Eye (tissue), 1 donor: ENCODE results near the gene DUSP7.
"Not testable (repeated sequence)": the region's sequence is repeated elsewhere in the genome, so short reads cannot be mapped to it uniquely, and the experiment has no call there.

Experiments used
- DNase-seq: peaks from one replicate; pipeline ENCODE4 v3.0.0-alpha.2; 2015

DUSP7 gene

DNA sequence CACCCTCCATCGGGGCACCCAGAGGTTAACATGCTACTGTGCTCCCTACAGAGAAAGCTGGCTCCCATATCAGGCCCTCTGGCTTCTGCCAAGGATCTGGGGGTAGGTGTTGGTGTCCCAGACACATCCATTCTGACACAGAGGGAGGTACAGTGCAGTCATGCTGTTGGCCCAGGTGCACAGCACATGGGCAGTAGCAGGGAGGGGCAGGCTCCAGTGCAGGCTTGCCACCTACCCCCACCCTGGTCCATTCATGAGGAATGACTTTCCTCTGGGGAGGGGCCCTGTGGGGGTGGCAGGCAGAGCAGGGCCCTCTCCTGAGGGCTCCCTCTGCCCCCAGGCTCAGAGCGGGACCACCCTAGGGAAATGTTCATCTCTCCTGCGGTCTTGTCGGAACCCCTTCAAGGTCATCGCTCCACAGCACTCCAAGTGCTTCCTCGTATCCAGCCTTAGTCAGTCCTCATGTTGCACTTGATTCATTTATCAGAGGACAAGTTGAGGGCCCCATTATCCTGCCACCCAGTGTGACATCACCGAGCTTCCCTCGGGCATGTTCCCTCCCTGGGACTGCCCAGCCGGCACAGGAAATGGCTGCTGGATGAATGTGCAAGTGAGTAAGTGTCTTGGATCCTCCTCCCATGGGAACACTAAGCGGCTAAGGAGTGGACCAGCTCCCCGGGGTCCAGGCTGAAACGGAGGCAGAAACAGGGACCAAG, 10.0 kb downstream of the DUSP7 start:
- DNase-seq: no peak

DNA sequence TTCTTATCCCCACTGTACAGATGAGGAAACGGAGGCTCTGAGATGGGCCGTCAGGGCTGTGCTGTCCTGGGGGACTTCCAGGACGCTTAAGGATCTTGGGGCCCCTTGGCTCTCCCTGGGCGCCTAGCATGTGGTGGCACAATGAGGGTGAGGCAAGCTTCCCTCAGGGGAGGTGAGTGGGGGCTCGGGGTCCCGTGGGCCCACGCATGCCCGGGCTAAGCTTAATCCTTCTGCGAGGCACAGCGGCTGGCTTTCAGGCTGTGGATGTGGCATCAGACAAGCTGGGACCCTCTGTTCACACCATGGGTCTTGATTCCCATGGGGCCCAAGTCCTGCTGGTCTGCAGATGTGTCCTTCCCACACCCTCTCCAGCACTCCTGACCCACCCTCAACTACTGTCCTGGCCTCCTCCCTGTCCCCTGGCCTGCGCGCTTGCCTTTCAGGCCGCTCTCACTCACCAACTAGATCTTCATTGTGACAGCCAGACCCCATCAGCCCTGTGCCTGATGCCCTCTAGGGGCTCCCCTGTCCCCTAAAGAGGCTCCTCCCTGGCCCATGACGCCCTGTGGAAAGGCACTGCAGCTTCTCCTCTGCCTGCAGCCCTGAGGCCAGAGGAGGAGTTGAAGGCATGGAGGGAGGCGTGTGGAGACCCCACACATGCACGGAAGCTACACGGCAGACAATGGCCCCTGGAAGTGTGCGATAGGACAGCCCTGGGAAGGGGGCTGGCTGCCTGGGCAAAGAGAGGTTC, 11.3 kb downstream of the DUSP7 start:
- peak; percentile 61 for DNase-seq

DNA sequence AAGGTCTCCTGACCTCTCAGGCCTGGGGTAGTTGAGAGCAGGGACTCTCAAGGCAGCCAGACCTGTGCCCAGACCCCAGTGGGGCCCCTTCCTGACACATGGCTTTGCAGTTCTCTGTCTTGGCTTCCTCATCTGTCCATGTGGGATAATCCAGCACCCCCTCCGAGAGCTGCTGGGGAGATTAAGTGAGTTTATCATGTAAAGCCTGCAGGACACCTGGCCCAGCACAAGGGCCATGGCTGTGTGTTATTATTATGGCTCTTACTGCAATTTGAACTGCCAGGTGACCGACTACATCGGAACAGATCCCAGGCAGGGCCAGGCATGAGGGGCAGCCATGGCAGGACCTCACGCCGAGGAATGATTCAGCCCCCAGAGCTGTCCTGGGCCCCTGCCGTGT, 12.6 kb downstream of the DUSP7 start:
- DNase-seq: no peak

- DNase-seq: not testable (repeated sequence)
Observed at GRCh38 chr3:52043039-52043438, 13.3 kb downstream of the DUSP7 start.

GRCh38 chr3:52041118-52041731, 15.1 kb downstream of the DUSP7 start:
- DNase-seq: peak; percentile 80

- no peak for DNase-seq
Observed at GRCh38 chr3:52040600-52040999, 15.8 kb downstream of the DUSP7 start.

DNA sequence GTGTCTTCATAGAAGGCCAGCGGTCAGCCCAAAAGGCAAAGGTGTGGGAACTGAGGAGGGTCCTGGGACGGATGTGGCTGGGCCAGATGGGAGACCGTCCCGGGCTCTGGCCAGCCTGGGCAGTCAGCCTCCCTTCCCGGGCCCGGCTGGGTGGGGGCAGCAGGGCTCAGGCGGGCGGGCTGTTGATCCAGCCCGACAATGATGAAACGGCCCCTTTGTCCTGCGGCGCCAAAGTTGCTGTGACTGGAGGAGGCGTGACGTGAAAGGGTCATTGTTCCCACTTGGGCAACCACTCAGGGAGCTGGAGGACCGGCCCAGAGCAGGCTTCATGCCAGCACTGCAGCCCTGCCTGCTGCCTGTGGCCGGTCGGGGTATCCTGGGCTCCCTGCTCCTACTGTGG, 16.5 kb downstream of the DUSP7 start:
- DNase-seq: peak; percentile 72

- no peak for DNase-seq
Observed at GRCh38 chr3:52039426-52039825, 16.9 kb downstream of the DUSP7 start.

DNA sequence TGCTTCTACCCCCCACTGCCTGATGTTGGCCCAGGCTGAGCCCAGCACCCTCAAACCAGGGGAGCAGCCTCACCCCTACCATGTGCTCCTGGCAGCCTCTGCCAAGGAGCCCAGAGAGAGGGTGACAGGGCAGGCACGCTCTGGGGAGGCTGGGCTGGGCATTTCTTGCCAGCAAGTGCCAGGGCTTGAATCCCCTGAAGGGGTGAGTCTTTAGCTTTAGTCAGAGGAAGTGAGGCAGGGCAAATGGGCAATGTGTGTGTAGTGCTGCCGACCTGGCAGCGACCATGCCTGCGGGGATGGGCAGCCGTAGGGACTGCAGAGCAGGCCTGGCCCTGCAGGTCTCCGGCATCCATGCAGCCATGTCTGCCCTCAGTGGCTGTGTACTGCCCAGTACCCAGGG, 18.1 kb downstream of the DUSP7 start:
- DNase-seq: no peak

- DNase-seq: no peak
Observed at GRCh38 chr3:52037291-52037690, 19.1 kb downstream of the DUSP7 start.

- DNase-seq: no peak
Observed at GRCh38 chr3:52036829-52037228, 19.5 kb downstream of the DUSP7 start.

DNA sequence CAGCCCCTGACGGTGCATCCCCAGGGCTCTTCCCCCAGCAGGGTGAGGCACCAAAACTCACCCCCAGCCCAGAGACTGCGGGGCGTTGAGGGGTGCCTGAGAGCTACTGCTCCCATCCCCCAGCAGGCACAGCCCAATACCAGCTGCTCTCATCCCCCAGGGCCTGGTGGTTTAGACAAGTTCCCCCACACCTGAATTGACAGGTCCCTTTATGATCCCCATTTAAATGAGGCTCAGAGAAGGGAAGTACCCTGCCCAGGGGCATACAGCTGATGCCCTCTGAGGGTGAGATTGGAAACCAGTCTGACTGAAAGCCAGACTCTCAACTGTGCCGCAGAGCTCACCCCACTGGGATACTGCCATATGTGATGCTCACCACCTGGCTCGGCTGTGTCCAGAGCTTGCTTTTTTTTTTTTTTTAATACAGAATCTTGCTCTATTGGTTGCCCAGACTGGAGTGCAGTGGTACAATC, 20.1 kb downstream of the DUSP7 start:
- no peak for DNase-seq

DNA sequence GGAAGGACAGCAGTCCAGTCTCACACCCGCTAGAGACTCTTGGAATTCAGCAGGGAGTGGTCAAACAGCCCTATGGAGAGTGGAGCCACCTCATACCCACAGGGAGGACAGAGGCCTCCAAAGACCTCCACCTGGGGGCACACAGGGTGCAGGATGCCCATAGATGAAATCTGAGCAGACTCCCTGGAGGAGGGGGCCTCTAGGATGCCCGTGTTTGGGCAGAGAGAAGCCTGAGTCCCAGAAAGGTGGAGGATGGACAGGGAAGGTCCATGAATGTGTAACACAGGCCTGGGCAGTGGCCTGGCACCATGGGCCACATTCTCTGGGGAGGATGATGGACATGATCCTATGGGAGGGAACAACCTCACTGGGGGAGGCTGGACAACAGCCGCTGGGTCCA, 21.7 kb downstream of the DUSP7 start:
- DNase-seq: no peak

DNA sequence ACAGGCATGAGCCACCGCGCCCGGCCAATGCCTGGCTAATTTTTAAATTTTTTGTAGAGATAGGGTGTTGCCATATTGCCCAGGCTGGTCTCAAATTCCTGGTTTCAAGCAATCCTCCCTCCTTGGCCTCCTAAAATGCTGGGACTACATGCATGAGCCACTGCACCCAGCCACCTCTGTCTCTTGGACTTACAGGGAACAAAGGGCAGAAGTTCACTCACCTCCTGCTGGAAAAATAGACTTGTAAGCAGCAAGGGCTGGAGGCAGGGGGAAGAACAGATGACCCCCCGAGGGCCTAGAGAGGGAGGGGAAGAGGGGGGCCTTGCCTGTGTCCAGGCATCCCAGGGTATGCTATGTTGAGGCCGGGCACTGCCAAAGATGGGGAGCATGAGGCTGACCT, 22.2 kb downstream of the DUSP7 start:
- DNase-seq: no peak

- DNase-seq: not testable (repeated sequence)
Observed at GRCh38 chr3:52033748-52034147, 22.6 kb downstream of the DUSP7 start.

- no peak for DNase-seq
Observed at GRCh38 chr3:52032702-52033408, 23.5 kb downstream of the DUSP7 start.

GRCh38 chr3:52031896-52032295, 24.5 kb downstream of the DUSP7 start:
- no peak for DNase-seq

DNA sequence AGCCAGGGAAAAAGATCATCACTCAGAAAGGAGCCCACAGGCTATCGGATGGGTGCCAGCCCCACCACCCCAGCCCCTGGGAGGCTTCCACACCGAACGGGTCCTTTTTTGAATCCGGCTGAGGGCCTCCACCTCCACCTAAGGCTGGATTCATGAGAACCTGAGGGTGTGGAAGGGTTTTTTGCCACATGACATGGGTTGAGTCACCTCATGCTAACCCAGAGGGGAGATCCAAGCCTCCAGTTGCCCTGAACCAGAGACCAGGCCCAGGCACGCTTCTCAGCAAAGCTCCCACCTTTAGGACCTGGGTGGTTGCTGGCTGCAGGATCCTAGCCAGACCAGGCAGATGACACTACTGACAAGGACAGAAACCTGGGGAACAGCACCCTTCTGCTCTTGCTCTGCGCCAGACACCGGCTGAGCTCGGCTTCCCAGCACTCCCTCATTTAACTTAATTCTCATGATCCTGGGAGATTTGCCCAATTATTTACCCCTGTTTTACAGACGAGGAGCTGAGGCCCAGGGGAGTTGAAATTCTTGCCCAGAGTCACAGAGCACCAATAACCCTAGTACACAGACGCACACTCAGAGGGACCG, 25.6 kb downstream of the DUSP7 start:
- DNase-seq: no peak

- no peak for DNase-seq
Observed at GRCh38 chr3:52029535-52029934, 26.8 kb downstream of the DUSP7 start.

GRCh38 chr3:52029053-52029452, 27.3 kb downstream of the DUSP7 start:
- no peak for DNase-seq

GRCh38 chr3:52028572-52028971, 27.8 kb downstream of the DUSP7 start:
- no peak for DNase-seq

DNA sequence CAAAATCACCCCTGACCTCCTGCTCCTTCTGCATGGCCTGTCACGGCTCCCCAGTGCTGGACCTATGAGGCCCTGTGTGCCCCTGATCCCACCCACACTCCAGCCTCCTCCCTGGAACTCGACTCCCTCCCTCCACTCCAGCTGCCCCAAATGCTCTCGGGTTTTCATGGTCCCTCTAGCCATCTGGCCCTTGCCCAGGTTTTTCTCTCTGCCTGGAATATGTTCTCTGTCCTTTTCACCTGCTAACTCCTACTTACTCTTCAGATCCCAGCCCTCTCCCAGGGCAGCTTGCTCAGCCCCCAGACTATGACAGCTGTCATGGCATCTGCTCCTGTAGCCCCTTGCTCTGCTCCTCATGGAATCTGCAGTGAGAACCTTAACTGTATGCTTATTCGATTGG, 30.3 kb downstream of the DUSP7 start:
- peak; percentile 66 for DNase-seq

- DNase-seq: no peak
Observed at GRCh38 chr3:52025453-52025852, 30.9 kb downstream of the DUSP7 start.
